ENCODE results near the gene GNA12. TPM values are rescaled to one million over a fixed set of nuclear protein-coding genes. Genes with fewer than 3 reads are reported as not detected.

Gene GNA12
- polyA plus RNA-seq, 1 of the 3 experiments (the other 2 are of a cell fraction): 64.8 TPM

DNA sequence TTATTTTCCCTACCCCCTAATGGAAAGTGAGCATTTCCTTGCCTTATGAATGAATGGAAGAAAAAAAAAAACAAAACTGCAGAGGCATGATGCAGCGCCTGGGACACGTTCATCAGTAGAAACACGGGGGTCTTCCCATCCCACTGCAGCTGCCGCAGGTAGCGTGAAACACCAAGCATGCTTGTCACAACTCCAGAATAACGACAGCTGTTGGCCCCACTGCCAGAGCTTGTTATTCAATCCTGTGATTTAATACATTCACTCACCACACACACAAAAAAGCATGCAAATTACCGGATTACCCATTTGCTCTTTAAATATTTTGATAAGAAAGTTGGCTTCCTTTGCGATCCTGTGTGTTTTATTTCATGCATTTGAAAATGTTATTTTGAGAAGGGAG, 48.4 kb upstream of the GNA12 start:
- Histone ChIP-seq H3K9ac (no peak overlapping the region), H3K9me3 (no peaks in the 10 kb centered on the region), H3K4me1 (ENCODE audit: control insufficient read depth in 1 of 2, insufficient read depth in 2 of 2, low read depth in 1 of 2, low read length in 1 of 2) (no peaks in the 10 kb centered on the region; a peak in 1 of 4 replicates), H3K9me2 (no peaks in the 10 kb centered on the region), H3K4me3 (ENCODE audit: low read depth in 2 of 2, low read length in 1 of 2) (no peak overlapping the region), H3F3A (replicated peaks; ENCODE audit: insufficient read depth) (no peaks in the 10 kb centered on the region), H3K4me2 (no peak overlapping the region), H3K27ac (ENCODE audit: low read depth in 2 of 2, low read length in 1 of 2) (no peak overlapping the region), H3K36me3 (replicated peaks in 1 of 2; ENCODE audit: control insufficient read depth in 1 of 2, insufficient read depth in 2 of 2, low read length in 1 of 2) (no peaks in the 10 kb centered on the region), H3K27me3 (ENCODE audit: insufficient read depth) (no peaks in the 10 kb centered on the region), H4K20me1 (ENCODE audit: insufficient read depth) (no peaks in the 10 kb centered on the region), H2AFZ (ENCODE audit: low read depth) (no peak overlapping the region), H3K79me2 (ENCODE audit: insufficient read depth) (no peaks in the 10 kb centered on the region)
- TF ChIP-seq RAD21 (IDR thresholded peaks at IDR 0.05; ENCODE audit: low read length): no peak
- no peak for TF ChIP-seq YY1 (IDR thresholded peaks at IDR 0.05; ENCODE audit: low read depth)
- TF ChIP-seq FOXJ3 (CRISPR knock-in tag; IDR thresholded peaks at IDR 0.05): no peak
- TF ChIP-seq POLR2AphosphoS5 (IDR thresholded peaks at IDR 0.05; ENCODE audit: low read depth, low read length): no peak
- TF ChIP-seq IRF3 (IDR thresholded peaks at IDR 0.05; ENCODE audit: low read depth, low read length): no peak
- TF ChIP-seq NRF1 (IDR thresholded peaks at IDR 0.05; ENCODE audit: low read depth, low read length): no peak
- no peak for TF ChIP-seq MXI1 (IDR thresholded peaks at IDR 0.05; ENCODE audit: low read depth, low read length)
- no peak for TF ChIP-seq SMC3 (IDR thresholded peaks at IDR 0.05; ENCODE audit: low read depth, low read length)
- no peak for TF ChIP-seq RFX5 (IDR thresholded peaks at IDR 0.05; ENCODE audit: low read length)
- TF ChIP-seq MAX (IDR thresholded peaks at IDR 0.05; ENCODE audit: low read depth): no peak
- TF ChIP-seq USF2 (IDR thresholded peaks at IDR 0.05; ENCODE audit: borderline replicate concordance, low read depth, low read length): no peak
- TF ChIP-seq, protein P1, sequence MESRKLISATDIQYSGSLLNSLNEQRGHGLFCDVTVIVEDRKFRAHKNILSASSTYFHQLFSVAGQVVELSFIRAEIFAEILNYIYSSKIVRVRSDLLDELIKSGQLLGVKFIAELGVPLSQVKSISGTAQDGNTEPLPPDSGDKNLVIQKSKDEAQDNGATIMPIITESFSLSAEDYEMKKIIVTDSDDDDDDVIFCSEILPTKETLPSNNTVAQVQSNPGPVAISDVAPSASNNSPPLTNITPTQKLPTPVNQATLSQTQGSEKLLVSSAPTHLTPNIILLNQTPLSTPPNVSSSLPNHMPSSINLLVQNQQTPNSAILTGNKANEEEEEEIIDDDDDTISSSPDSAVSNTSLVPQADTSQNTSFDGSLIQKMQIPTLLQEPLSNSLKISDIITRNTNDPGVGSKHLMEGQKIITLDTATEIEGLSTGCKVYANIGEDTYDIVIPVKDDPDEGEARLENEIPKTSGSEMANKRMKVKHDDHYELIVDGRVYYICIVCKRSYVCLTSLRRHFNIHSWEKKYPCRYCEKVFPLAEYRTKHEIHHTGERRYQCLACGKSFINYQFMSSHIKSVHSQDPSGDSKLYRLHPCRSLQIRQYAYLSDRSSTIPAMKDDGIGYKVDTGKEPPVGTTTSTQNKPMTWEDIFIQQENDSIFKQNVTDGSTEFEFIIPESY (IDR thresholded peaks at IDR 0.05; ENCODE audit: borderline replicate concordance, low read depth): no peak
- TF ChIP-seq JUND (IDR thresholded peaks at IDR 0.05): no peak
- no peak for TF ChIP-seq FOXM1 (IDR thresholded peaks at IDR 0.05; ENCODE audit: low read depth)
- TF ChIP-seq, protein P2, sequence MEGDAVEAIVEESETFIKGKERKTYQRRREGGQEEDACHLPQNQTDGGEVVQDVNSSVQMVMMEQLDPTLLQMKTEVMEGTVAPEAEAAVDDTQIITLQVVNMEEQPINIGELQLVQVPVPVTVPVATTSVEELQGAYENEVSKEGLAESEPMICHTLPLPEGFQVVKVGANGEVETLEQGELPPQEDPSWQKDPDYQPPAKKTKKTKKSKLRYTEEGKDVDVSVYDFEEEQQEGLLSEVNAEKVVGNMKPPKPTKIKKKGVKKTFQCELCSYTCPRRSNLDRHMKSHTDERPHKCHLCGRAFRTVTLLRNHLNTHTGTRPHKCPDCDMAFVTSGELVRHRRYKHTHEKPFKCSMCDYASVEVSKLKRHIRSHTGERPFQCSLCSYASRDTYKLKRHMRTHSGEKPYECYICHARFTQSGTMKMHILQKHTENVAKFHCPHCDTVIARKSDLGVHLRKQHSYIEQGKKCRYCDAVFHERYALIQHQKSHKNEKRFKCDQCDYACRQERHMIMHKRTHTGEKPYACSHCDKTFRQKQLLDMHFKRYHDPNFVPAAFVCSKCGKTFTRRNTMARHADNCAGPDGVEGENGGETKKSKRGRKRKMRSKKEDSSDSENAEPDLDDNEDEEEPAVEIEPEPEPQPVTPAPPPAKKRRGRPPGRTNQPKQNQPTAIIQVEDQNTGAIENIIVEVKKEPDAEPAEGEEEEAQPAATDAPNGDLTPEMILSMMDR (IDR thresholded peaks at IDR 0.05): no peak
- no peak for TF ChIP-seq RXRA (IDR thresholded peaks at IDR 0.05; ENCODE audit: borderline replicate concordance, low read depth)
- no peak for TF ChIP-seq CHD2 (IDR thresholded peaks at IDR 0.05; ENCODE audit: low read length, partially characterized antibody)
- TF ChIP-seq TCF12 (IDR thresholded peaks at IDR 0.05): no peak
- CTCF ChIA-PET: interaction anchor here (0.7 to 2.7 kb wide), 5 partner anchors 13 to 262 kb away, joined by 3 to 11 read pairs (median 4); no protein-coding TSS in a partner anchor
- DNase-seq: no peak
- POLR2A ChIA-PET: no interaction called here
- 60% methylated on average over 8 of the region's 8 CpGs for WGBS (ENCODE audit: low lambda C conversion rate)
